CD4-positive, alpha-beta T cell treated with Interleukin-4 for 4 hours (primary cell): ENCODE measurements around the gene SLITRK2.

Source experiments
- DNase-seq: peaks from one replicate; pipeline ENCODE4 v3.0.0-alpha.2; 2020

The SLITRK2 gene

DNA sequence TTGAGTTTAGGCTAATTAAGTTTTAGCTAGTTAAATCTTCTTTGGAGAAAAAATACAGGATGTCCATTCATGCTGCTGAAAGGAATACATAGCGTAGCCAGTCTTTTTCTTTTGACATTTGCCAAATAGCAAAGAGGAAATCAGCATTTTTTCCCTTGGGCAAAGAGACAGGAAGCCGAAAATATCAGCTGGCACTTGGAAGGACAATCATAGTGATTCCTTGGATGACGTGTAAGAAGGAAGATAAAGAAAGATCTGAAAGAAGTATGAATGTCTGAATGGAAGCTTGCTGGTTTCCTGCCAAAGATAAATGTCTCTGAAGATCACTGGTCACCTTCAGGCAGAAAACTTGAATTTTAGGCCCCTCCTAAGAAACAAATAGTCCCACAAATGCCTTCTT, 44.2 kb downstream of the SLITRK2 start:
- no peak for DNase-seq

DNA sequence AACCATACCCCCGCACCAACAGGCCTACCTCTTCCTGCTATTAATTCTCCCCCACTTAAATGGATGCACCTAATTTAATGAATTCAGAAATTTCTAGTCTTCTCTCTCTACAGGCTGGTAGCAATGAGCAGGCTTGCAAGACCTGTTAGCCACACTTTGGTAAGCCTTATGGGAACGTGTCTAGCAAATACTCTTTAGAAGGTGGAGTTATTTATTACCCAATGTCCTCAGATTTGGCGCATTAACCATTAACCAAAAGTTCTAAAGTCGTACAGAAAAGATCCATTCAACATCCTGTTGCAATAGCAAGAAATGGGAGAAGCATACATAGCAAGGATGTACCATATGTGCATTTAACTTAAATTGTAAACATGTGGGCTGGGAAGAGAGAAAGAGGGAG, 47.5 kb downstream of the SLITRK2 start:
- no peak for DNase-seq
